HepG2 (cell line): Measurements from ENCODE around the gene NDE1. TPM values are rescaled to one million over a fixed set of nuclear protein-coding genes. Genes with fewer than 3 reads are reported as not detected.

Source experiments
- AGO1 ChIP-seq: fragments of 200-400 bp; formaldehyde crosslinking; IDR thresholded peaks from 2 replicates; pipeline ENCODE4 v1.6.1; 2017; ENCODE audit warnings: mild to moderate bottlenecking, low read depth, low read length, moderate library complexity; ENCODE audit not compliant: poor library complexity, severe bottlenecking
- ARID2 ChIP-seq: sonication (generic); formaldehyde crosslinking; IDR thresholded peaks from 2 replicates; pipeline ENCODE4 v1.8.1; 2022; ENCODE audit warnings: mild to moderate bottlenecking, missing genetic modification reagents, borderline replicate concordance
- CBFB ChIP-seq: sonication (generic); formaldehyde crosslinking; IDR thresholded peaks from 2 replicates; pipeline ENCODE4 v1.4.0; 2020; ENCODE audit warnings: missing genetic modification reagents
- ETS1 ChIP-seq: sonication (generic); formaldehyde crosslinking; IDR thresholded peaks from 2 replicates; pipeline ENCODE4 v1.4.0; 2020; ENCODE audit warnings: missing genetic modification reagents
- HDAC2 ChIP-seq: sonication (generic); formaldehyde crosslinking; IDR thresholded peaks from 2 replicates; pipeline ENCODE4 v1.4.0; 2020; ENCODE audit warnings: missing genetic modification reagents
- HMGA1 ChIP-seq: sonication (generic); formaldehyde crosslinking; conservative IDR thresholded peaks from 2 replicates; pipeline ENCODE4 v1.4.0; 2020; ENCODE audit warnings: missing genetic modification reagents
- MAFG ChIP-seq: sonication (generic); formaldehyde crosslinking; IDR thresholded peaks from 2 replicates; pipeline ENCODE4 v1.5.1; 2020; ENCODE audit warnings: mild to moderate bottlenecking, missing genetic modification reagents
- MXD3 ChIP-seq: IDR thresholded peaks from 2 replicates; pipeline ENCODE4 v1.6.1; 2016; ENCODE audit warnings: mild to moderate bottlenecking, missing biosample characterization, missing genetic modification reagents
- PHF21A ChIP-seq: sonication (generic); formaldehyde crosslinking; IDR thresholded peaks from 2 replicates; pipeline ENCODE4 v1.5.0; 2020; ENCODE audit warnings: mild to moderate bottlenecking, missing genetic modification reagents
- SAFB2 ChIP-seq: sonication (generic); formaldehyde crosslinking; IDR thresholded peaks from 2 replicates; pipeline ENCODE4 v1.5.1; 2020; ENCODE audit warnings: missing genetic modification reagents, low read depth, mild to moderate bottlenecking, borderline replicate concordance
- SAP130 ChIP-seq: IDR thresholded peaks from 2 replicates; pipeline ENCODE4 v1.6.1; 2016; ENCODE audit warnings: low read depth
- SCMH1 ChIP-seq: sonication (generic); formaldehyde crosslinking; IDR thresholded peaks from 2 replicates; pipeline ENCODE4 v1.9.0; 2021; ENCODE audit warnings: missing genetic modification reagents, mild to moderate bottlenecking, borderline replicate concordance
- SETDB1 ChIP-seq: sonication (generic); formaldehyde crosslinking; IDR thresholded peaks from 2 replicates; pipeline ENCODE4 v1.5.1; 2020; ENCODE audit warnings: missing genetic modification reagents, mild to moderate bottlenecking, borderline replicate concordance
- SP4 ChIP-seq: sonication (generic); formaldehyde crosslinking; IDR thresholded peaks from 2 replicates; pipeline ENCODE4 v1.8.1; 2023; ENCODE audit warnings: mild to moderate bottlenecking, missing genetic modification reagents
- SSRP1 ChIP-seq: IDR thresholded peaks from 2 replicates; pipeline ENCODE4 v1.6.1; 2016; ENCODE audit warnings: control low read depth
- THAP7 ChIP-seq: sonication (generic); formaldehyde crosslinking; IDR thresholded peaks from 2 replicates; pipeline ENCODE4 v1.8.1; 2023; ENCODE audit warnings: mild to moderate bottlenecking, missing genetic modification reagents
- ZFX ChIP-seq: sonication (generic); formaldehyde crosslinking; IDR thresholded peaks from 2 replicates; pipeline ENCODE4 v1.4.0; 2020; ENCODE audit warnings: mild to moderate bottlenecking, low read depth, missing genetic modification reagents, moderate library complexity
- ZNF24 ChIP-seq: fragments of 450-650 bp; IDR thresholded peaks from 2 replicates; pipeline ENCODE4 v1.6.1; 2017; ENCODE audit warnings: antibody characterized with exemption, mild to moderate bottlenecking
- ZNF501 ChIP-seq: sonication (generic); formaldehyde crosslinking; IDR thresholded peaks from 2 replicates; pipeline ENCODE4 v1.5.1; 2020; ENCODE audit warnings: mild to moderate bottlenecking, moderate library complexity, missing genetic modification reagents
- polyA plus RNA-seq, 8 experiments: library from polyadenylated mRNA; depleted of rRNA in 3 of 8; stranded (reverse) in 7 of 8; unstranded in 1 of 8; fragments of >200 nt; fragmentation: Illumina TruSeq in 4 of 8; extraction: Trizol in 4 of 8; gene quantifications; 2 replicates each; pipeline versions ENCODE4 v1.2.1 to v1.2.3, GENCODE V29; 2011 to 2016; ENCODE audit warnings: low read depth in 4 of 8, missing spikeins in 1 of 8, mixed read lengths in 1 of 8; ENCODE audit not compliant: insufficient read depth in 1 of 8
- total RNA-seq, 5 experiments: library from RNA; depleted of rRNA; stranded (reverse); fragments of >200 nt; fragmentation: Illumina TruSeq; extraction: Trizol; gene quantifications; 2 replicates each; pipeline ENCODE4 v1.2.3, GENCODE V29; 2016; ENCODE audit warnings: low read depth in 1 of 5
- TF ChIP-seq, protein P1 (sequence below): sonication (generic); formaldehyde crosslinking; IDR thresholded peaks from 2 replicates; pipeline ENCODE4 v1.5.1; 2020; ENCODE audit warnings: mild to moderate bottlenecking, moderate library complexity, missing genetic modification reagents
- TF ChIP-seq, protein P2 (sequence below): sonication (generic); formaldehyde crosslinking; IDR thresholded peaks from 2 replicates; pipeline ENCODE4 v1.4.0; 2020; ENCODE audit warnings: missing genetic modification reagents
- TF ChIP-seq, protein P3 (sequence below): sonication (generic); formaldehyde crosslinking; IDR thresholded peaks from 2 replicates; pipeline ENCODE4 v1.9.0; 2021; ENCODE audit warnings: missing genetic modification reagents, borderline replicate concordance

NDE1 gene
- total and polyA plus RNA-seq, 2 of the 13 experiments (the other 11 are each of a cell fraction or from before 2014, with no cell fraction given), result 40.9 to 72.5 TPM

- TF ChIP-seq SP4 (peak; percentile 72; the same call in 1 of the 2 replicates), SCMH1 (CRISPR knock-in tag) (no peak), ZNF24 (no peak), SSRP1 (CRISPR knock-in tag) (0 out of 2 replicates have a peak, but pooled peaks have one; percentile 51), THAP7 (CRISPR knock-in tag) (no peak), HDAC2 (peak; percentile 100), ZFX (CRISPR knock-in tag) (peak; percentile 96), PHF21A (CRISPR knock-in tag) (peak; percentile 99), SAFB2 (peak; percentile 88; the same call in 1 of the 2 replicates), SAP130 (peak; percentile 99), CBFB (CRISPR knock-in tag) (peak; percentile 96), HMGA1 (CRISPR knock-in tag) (no peak), AGO1 (no peak), MXD3 (CRISPR knock-in tag) (peak; percentile 77; the same call in 1 of the 2 replicates), SETDB1 (CRISPR knock-in tag) (no peak), MAFG (CRISPR knock-in tag) (no peak), ZNF501 (CRISPR knock-in tag) (peak; percentile 89), ETS1 (CRISPR knock-in tag) (no peak; the same call in 1 of the 2 replicates), ARID2 (CRISPR knock-in tag) (peak; percentile 99; the same call in 1 of the 2 replicates)
- TF ChIP-seq, protein P1, sequence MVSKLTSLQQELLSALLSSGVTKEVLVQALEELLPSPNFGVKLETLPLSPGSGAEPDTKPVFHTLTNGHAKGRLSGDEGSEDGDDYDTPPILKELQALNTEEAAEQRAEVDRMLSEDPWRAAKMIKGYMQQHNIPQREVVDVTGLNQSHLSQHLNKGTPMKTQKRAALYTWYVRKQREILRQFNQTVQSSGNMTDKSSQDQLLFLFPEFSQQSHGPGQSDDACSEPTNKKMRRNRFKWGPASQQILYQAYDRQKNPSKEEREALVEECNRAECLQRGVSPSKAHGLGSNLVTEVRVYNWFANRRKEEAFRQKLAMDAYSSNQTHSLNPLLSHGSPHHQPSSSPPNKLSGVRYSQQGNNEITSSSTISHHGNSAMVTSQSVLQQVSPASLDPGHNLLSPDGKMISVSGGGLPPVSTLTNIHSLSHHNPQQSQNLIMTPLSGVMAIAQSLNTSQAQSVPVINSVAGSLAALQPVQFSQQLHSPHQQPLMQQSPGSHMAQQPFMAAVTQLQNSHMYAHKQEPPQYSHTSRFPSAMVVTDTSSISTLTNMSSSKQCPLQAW, result peak; percentile 97
- TF ChIP-seq, protein P2, sequence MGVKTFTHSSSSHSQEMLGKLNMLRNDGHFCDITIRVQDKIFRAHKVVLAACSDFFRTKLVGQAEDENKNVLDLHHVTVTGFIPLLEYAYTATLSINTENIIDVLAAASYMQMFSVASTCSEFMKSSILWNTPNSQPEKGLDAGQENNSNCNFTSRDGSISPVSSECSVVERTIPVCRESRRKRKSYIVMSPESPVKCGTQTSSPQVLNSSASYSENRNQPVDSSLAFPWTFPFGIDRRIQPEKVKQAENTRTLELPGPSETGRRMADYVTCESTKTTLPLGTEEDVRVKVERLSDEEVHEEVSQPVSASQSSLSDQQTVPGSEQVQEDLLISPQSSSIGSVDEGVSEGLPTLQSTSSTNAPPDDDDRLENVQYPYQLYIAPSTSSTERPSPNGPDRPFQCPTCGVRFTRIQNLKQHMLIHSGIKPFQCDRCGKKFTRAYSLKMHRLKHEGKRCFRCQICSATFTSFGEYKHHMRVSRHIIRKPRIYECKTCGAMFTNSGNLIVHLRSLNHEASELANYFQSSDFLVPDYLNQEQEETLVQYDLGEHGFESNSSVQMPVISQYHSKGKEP (CRISPR knock-in tag), result peak; percentile 89; the same call in 1 of the 2 replicates
- TF ChIP-seq, protein P3, sequence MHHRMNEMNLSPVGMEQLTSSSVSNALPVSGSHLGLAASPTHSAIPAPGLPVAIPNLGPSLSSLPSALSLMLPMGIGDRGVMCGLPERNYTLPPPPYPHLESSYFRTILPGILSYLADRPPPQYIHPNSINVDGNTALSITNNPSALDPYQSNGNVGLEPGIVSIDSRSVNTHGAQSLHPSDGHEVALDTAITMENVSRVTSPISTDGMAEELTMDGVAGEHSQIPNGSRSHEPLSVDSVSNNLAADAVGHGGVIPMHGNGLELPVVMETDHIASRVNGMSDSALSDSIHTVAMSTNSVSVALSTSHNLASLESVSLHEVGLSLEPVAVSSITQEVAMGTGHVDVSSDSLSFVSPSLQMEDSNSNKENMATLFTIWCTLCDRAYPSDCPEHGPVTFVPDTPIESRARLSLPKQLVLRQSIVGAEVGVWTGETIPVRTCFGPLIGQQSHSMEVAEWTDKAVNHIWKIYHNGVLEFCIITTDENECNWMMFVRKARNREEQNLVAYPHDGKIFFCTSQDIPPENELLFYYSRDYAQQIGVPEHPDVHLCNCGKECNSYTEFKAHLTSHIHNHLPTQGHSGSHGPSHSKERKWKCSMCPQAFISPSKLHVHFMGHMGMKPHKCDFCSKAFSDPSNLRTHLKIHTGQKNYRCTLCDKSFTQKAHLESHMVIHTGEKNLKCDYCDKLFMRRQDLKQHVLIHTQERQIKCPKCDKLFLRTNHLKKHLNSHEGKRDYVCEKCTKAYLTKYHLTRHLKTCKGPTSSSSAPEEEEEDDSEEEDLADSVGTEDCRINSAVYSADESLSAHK, result peak; percentile 26; the same call in 1 of the 2 replicates
These were observed 22.6 kb downstream of the NDE1 start (continued) for GRCh38 chr16:15672514-15673167.
